Measurements from ENCODE around the gene GJC1. TPM values are rescaled to one million over a fixed set of nuclear protein-coding genes. Genes with fewer than 3 reads are reported as not detected.

The GJC1 gene
- total RNA-seq, 4 donors from 2014 or later, result 3.1 to 18.6 (median 9.0) TPM

DNA sequence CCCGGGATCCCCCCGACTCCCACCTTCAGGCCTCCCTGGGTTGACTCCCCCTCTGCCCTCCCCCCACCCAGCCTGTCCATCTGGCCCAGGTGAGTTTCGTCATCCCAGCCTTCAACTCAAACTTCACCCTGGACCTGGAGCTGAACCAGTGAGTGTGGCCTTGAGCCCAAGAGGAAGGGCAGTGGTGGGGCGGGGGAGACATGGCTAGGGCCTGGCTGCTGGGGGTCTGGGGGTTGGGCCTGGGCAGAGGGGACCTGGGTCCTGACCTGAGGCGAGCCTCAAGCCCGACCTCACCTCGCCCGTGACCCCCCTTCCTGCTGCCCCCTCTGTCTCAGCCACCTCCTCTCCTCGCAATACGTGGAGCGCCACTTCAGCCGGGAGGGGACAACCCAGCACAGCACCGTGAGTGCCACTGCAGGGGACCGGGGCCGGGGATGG lies 60.4 kb downstream of the GJC1 start:
- H3K4me3 ChIP-seq, result no peak overlapping the region
- H3K9me3 ChIP-seq, result no peaks in the 10 kb centered on the region
- no peaks in the 10 kb centered on the region for H3K36me3 ChIP-seq
- TF ChIP-seq EP300 (IDR thresholded peaks at IDR 0.05) (no peak), POLR2A (IDR thresholded peaks at IDR 0.05) (no peak)
- TF ChIP-seq, protein P1, sequence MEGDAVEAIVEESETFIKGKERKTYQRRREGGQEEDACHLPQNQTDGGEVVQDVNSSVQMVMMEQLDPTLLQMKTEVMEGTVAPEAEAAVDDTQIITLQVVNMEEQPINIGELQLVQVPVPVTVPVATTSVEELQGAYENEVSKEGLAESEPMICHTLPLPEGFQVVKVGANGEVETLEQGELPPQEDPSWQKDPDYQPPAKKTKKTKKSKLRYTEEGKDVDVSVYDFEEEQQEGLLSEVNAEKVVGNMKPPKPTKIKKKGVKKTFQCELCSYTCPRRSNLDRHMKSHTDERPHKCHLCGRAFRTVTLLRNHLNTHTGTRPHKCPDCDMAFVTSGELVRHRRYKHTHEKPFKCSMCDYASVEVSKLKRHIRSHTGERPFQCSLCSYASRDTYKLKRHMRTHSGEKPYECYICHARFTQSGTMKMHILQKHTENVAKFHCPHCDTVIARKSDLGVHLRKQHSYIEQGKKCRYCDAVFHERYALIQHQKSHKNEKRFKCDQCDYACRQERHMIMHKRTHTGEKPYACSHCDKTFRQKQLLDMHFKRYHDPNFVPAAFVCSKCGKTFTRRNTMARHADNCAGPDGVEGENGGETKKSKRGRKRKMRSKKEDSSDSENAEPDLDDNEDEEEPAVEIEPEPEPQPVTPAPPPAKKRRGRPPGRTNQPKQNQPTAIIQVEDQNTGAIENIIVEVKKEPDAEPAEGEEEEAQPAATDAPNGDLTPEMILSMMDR (IDR thresholded peaks at IDR 0.05), result no peak
- H3K4me1 ChIP-seq, result peaks cover 0 to 1% (median 0%) of the 10 kb centered on the region in 4 donors
- H3K27me3 ChIP-seq, result peaks cover 0 to 16% of the 10 kb centered on the region in 2 donors
- H3K27ac ChIP-seq, result no peak overlapping the region
- no peak for DNase-seq (ENCODE audit: low spot score in 2 of 2)
- 79 to 80% methylated on average over 9 to 13 of the region's 15 CpGs for WGBS, 2 donors

DNA sequence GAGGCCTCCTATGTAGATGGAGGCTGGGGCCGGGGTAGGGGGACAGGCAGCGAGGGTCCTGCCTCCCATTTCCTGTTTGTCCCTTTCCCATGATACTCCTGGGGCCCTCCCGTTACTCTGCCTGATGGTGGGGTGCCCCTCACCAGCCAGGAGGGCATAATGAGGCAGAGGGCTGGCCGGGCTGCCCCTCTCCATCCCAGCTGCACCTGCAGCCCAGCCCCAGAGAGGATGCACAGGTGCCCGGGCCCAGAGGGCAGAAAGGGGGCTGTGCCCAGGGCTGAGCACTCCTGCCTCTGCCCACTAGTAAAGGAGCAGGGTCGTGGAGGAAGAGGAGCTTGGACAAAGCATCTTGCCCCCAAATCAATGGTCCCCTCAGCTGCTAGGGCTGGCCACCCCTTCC lies 60.9 kb downstream of the GJC1 start:
- WGBS, 2 donors, result 66 to 68% methylated on average over 5 to 6 of the region's 6 CpGs
- peaks cover 0 to 11% of the 10 kb centered on the region in 2 donors for H3K27me3 ChIP-seq

DNA sequence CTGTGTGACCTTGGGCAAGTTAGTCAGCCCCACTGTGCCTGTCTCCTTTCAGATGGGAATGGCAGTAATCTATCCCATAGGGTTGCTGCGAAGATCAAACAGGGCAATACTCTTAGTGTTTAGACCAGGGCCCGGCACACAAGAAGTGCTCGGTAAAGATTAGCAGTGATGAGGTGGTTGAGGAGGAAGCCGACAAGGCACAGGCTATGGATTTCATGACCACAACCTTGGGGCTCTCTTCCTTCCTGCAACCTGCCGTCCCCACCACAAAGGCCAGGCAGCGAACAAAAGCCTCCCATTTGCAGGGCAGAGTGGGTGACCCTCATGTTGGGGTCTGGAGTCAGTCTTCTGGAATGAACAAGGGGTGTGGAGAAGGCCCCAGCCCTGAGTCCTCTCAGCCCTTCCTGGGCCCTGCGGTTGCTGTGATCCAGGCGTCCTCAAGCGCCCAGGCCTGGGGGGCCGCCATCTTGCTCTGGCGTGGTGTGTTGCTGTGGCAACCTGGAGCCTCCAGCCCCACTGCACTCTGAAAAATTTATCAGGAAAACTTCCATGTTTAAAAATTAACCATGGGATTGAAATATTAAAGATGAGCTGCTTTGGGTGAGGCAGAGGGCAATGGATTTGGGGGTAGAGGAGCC lies 61.5 kb downstream of the GJC1 start:
- no peak overlapping the region for H3K27ac ChIP-seq
- no peak overlapping the region for H3K4me3 ChIP-seq
- H3K9me3 ChIP-seq, result no peaks in the 10 kb centered on the region
- no peaks in the 10 kb centered on the region for H3K36me3 ChIP-seq
- TF ChIP-seq EP300 (IDR thresholded peaks at IDR 0.05) (no peak), POLR2A (IDR thresholded peaks at IDR 0.05) (no peak)
- TF ChIP-seq, protein P1 (IDR thresholded peaks at IDR 0.05), result no peak
- 80 to 83% methylated on average over 11 of the region's 11 CpGs for WGBS, 2 donors
- DNase-seq (ENCODE audit: low spot score in 2 of 2), result no peak
- H3K27me3 ChIP-seq, result peaks cover 0 to 7% of the 10 kb centered on the region in 2 donors
- no peaks in the 10 kb centered on the region for H3K4me1 ChIP-seq

More for the DNA sequence above, 60.9 kb downstream of the GJC1 start:
- Histone ChIP-seq H3K9me3 (no peaks in the 10 kb centered on the region), H3K36me3 (no peaks in the 10 kb centered on the region), H3K4me1 (no peaks in the 10 kb centered on the region), H3K4me3 (no peak overlapping the region), H3K27ac (no peak overlapping the region)
- DNase-seq (ENCODE audit: low spot score in 2 of 2), result no peak
- TF ChIP-seq, protein P1 (IDR thresholded peaks at IDR 0.05), result no peak
- TF ChIP-seq EP300 (IDR thresholded peaks at IDR 0.05) (no peak), POLR2A (IDR thresholded peaks at IDR 0.05) (no peak)

DNA sequence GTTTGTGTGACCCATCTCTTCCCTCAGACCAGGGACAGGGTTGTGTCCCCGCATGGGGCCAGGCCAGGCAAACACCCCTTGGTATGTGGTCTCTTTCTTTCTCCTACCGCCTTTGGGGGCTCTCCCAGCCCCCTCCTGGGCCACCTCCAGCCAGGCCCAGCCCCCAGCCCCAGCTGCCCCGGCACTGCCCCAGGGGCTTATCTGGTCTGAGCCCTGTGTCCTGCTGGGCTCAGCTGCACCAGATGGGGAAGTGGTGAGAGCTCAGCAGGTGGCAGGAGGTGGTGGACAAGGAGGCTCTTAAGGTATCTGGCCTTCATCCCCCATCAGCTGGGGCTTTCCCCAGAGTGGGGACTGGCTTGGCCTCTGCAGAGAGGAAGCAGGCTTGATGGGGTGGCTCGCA lies 62.6 kb downstream of the GJC1 start:
- H3K4me1 ChIP-seq, result no peaks in the 10 kb centered on the region
- whole genome bisulfite sequencing, 2 donors, result 57 to 63% methylated on average over 4 of the region's 4 CpGs
- no peak overlapping the region for H3K27ac ChIP-seq
- DNase-seq (ENCODE audit: low spot score in 2 of 2), result no peak
- no peak overlapping the region for H3K4me3 ChIP-seq
- TF ChIP-seq POLR2A (IDR thresholded peaks at IDR 0.05), result no peak
- TF ChIP-seq EP300 (IDR thresholded peaks at IDR 0.05), result no peak
- TF ChIP-seq, protein P1 (IDR thresholded peaks at IDR 0.05), result no peak
- H3K9me3 ChIP-seq, result no peaks in the 10 kb centered on the region
- no peaks in the 10 kb centered on the region for H3K36me3 ChIP-seq
- H3K27me3 ChIP-seq, result peaks cover 0 to under 1% of the 10 kb centered on the region in 2 donors

DNA sequence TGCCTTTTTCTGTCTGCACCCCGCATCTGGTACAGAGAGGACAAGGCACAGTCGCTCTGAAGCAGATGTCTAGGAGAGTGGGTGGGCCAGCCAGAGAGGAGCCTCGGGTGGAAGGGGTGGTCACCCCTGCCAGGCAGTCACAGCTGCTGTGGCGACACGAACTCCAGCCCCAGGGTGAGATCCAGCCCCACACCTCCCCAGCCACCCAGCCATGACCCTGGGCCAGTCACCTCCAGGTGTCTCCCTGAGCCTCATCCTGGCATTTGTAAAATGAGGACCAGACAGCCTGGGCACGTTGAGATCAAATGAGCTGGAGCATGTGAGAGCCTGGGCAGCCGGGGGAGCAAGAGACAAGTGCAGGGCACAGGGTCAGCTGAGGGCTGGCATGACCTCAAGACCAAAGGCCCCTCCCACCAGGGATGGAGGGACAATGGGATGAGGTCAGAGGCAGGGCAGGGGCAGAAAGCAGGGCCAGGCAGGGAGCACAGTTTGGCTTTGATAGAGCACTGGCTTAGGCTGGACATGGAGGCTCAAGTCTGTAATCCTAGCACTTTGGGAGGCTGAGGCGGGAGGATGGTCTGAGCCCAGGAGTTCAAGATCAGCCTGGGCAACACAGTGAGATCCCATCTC lies 63.6 kb downstream of the GJC1 start:
- Histone ChIP-seq H3K27ac (no peak overlapping the region), H3K27me3 (peaks cover 0 to 3% of the 10 kb centered on the region in 2 donors), H3K9me3 (no peaks in the 10 kb centered on the region), H3K4me1 (no peaks in the 10 kb centered on the region), H3K36me3 (no peaks in the 10 kb centered on the region), H3K4me3 (no peak overlapping the region)
- DNase-seq (ENCODE audit: low spot score in 2 of 2), result no peak
- 50 to 52% methylated on average over 8 of the region's 8 CpGs for WGBS, 2 donors
- no peak for TF ChIP-seq POLR2A (IDR thresholded peaks at IDR 0.05)
- TF ChIP-seq EP300 (IDR thresholded peaks at IDR 0.05), result no peak
- TF ChIP-seq, protein P1 (IDR thresholded peaks at IDR 0.05), result no peak

Data from tibial nerve (tissue), 4 donors.